Esophagus muscularis mucosa (tissue), 4 donors: ENCODE data around the gene EPHA4.

Source experiments
- EP300 ChIP-seq: sonication (generic); formaldehyde crosslinking; IDR thresholded peaks from one replicate; pipeline ENCODE4 v1.6.1; 2017; ENCODE audit warnings: antibody characterized with exemption
- POLR2A ChIP-seq: fragments of 450-650 bp; IDR thresholded peaks from one replicate; pipeline ENCODE4 v1.6.1; 2017; ENCODE audit warnings: antibody characterized with exemption, moderate library complexity, mild to moderate bottlenecking, low read depth
- POLR2AphosphoS5 ChIP-seq, 2 donors: sonication (generic); formaldehyde crosslinking; IDR thresholded peaks; one replicate each; pipeline ENCODE4 v1.6.1; 2017; ENCODE audit warnings: antibody characterized with exemption in 2 of 2
- TF ChIP-seq, protein P1 (sequence below), 3 experiments: fragments of 200-600 bp in 2 of 3; fragments of 450-650 bp in 1 of 3; sonication (generic) in 2 of 3; IDR thresholded peaks; one replicate each; pipeline ENCODE4 v1.5.1; 2017 to 2019; ENCODE audit warnings: antibody characterized with exemption in 3 of 3, mild to moderate bottlenecking in 2 of 3, moderate library complexity in 1 of 3

DNA sequence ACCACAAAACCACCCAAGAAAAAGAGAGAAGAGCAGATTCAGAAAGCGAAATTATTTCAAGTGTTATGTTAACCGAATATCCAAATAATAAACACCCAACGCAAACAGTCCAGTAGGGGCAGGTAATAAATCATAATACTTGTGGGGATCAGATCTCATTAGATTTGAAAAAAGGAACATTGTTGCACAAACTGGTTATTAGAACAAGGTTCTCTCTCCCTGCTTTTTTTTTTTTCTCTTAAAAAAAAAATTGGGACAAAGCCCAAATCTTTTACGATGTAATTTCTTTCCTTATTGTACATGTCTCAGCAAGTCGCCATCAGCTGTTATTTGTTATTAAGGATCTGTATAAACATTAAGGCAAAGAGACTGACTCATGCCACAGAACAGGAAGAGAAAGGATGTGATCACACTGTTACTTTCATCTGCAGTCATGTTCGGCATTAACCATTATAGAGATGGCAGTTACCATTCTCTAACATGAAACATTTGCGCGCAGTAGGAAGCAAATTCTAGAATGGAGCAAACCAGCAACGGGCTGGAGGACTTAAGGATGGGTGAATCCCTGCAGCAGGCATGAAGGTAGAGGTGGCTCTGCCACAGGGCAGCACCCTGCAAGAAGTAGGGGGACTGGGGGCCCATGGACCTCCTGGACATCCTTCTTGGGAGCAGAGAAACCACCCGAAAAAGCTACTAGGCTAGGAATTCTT, 42.0 kb downstream of the EPHA4 start:
- TF ChIP-seq POLR2AphosphoS5 (IDR thresholded peaks at IDR 0.05), result no peak
- TF ChIP-seq, protein P1, sequence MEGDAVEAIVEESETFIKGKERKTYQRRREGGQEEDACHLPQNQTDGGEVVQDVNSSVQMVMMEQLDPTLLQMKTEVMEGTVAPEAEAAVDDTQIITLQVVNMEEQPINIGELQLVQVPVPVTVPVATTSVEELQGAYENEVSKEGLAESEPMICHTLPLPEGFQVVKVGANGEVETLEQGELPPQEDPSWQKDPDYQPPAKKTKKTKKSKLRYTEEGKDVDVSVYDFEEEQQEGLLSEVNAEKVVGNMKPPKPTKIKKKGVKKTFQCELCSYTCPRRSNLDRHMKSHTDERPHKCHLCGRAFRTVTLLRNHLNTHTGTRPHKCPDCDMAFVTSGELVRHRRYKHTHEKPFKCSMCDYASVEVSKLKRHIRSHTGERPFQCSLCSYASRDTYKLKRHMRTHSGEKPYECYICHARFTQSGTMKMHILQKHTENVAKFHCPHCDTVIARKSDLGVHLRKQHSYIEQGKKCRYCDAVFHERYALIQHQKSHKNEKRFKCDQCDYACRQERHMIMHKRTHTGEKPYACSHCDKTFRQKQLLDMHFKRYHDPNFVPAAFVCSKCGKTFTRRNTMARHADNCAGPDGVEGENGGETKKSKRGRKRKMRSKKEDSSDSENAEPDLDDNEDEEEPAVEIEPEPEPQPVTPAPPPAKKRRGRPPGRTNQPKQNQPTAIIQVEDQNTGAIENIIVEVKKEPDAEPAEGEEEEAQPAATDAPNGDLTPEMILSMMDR (IDR thresholded peaks at IDR 0.05), result no peak
- no peak for TF ChIP-seq EP300
- TF ChIP-seq POLR2A, result no peak
